Measurements from ENCODE around the gene SARS2.

- no peak for TF ChIP-seq EZH2 (IDR thresholded peaks at IDR 0.05; ENCODE audit: borderline replicate concordance, low read length)
- TF ChIP-seq CTCF (IDR thresholded peaks at IDR 0.05; ENCODE audit: low read length), result no peak
These were observed 45.3 kb upstream of the SARS2 start for GRCh38 chr19:38975861-38976271.

Measured in OCI-LY1 (cell line).